Measurements from ENCODE around the gene POU5F1. TPM values are rescaled to one million over a fixed set of nuclear protein-coding genes. Genes with fewer than 3 reads are reported as not detected.

Gene POU5F1
- polyA plus RNA-seq, 2 donors, result 0.55 to 0.59 TPM

DNA sequence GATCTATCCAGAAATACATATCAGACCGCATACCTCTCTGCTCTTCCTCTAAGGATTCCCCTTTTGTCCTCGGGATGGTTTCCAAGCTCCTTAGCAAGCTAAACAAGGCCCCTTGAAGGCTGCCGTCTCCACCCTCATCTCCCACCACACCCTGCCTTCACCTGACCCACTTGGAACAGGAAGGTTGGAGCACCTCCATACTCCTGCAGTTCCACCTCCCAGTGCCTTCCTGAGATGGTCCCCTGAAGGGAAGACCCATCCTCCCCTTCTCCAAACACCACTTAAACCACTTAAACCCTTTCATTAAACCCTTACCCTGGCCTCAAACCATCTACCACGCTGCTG, 8.5 kb upstream of the POU5F1 start:
- H3K27me3 ChIP-seq (ENCODE audit: control insufficient read depth in 1 of 2, insufficient read depth in 2 of 2, low read length in 2 of 2), result no peaks in the 10 kb centered on the region
- no peak overlapping the region for H3K27ac ChIP-seq (ENCODE audit: low read depth in 2 of 2, low read length in 1 of 2)
- WGBS, 2 donors, result 58 to 73% methylated on average over 4 of the region's 4 CpGs
- H3K36me3 ChIP-seq (ENCODE audit: control insufficient read depth in 2 of 2, insufficient read depth in 2 of 2, low read length in 1 of 2), result peaks cover 0 to 5% of the 10 kb centered on the region in 2 donors
- peaks cover 0 to 5% of the 10 kb centered on the region in 2 donors for H3K4me1 ChIP-seq (ENCODE audit: control insufficient read depth in 2 of 2, insufficient read depth in 2 of 2, low read length in 1 of 2)
- H3K9me3 ChIP-seq (ENCODE audit: control insufficient read depth in 2 of 2, insufficient read depth in 1 of 2, low read depth in 1 of 2, low read length in 1 of 2), result no peaks in the 10 kb centered on the region
- no peak overlapping the region for H3K4me3 ChIP-seq (ENCODE audit: low read depth in 1 of 2, low read length in 2 of 2)

DNA sequence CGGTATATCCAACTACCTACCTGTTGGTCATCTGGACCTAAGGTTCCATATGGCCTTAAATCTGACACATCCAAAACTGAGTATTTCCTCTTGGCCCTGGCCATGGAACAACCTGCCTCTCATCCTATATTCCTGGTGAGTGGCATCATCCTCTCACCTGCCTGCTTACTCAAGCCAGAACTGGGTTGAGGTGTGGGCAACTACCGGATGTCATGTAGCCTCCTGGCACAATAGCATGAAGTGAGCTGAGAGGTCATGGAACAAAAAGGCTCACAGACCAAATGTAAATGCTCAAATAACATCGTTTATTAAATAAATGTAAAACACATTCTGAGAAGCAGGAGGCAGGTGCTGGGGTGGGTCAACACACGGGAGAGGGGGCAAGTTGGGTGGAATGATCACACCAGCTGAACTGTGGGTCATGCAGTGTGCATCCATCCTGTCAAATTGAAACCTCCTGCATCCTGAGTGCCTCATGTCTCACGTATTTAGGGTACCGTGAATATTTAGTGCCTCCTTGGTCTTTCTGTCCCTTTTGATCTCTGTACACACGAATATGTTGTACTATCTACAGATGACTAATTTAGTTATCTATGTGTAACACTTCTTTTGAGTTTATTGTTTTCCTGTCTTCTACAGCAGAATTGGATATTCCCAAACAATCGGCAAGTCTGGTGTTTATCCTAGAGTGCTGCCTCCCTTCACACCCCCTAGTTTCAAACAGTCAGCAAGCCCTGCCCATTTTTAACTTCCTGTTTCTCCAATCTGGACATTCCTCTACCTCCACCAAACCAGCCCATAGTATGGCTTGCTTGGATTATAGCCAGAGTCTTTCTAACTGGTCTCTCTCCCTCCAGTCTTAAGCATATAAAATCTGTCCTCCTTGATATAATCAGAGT, 7.9 kb upstream of the POU5F1 start:
- WGBS, 2 donors, result 55 to 67% methylated on average over 8 of the region's 8 CpGs
- H3K4me3 ChIP-seq (ENCODE audit: low read depth in 1 of 2, low read length in 2 of 2), result no peak overlapping the region
- H3K4me1 ChIP-seq (ENCODE audit: control insufficient read depth in 2 of 2, insufficient read depth in 2 of 2, low read length in 1 of 2), result peaks cover 0 to 5% of the 10 kb centered on the region in 2 donors
- H3K27me3 ChIP-seq (ENCODE audit: control insufficient read depth in 1 of 2, insufficient read depth in 2 of 2, low read length in 2 of 2), result no peaks in the 10 kb centered on the region
- no peak overlapping the region for H3K27ac ChIP-seq (ENCODE audit: low read depth in 2 of 2, low read length in 1 of 2)
- H3K36me3 ChIP-seq (ENCODE audit: control insufficient read depth in 2 of 2, insufficient read depth in 2 of 2, low read length in 1 of 2), result peaks cover 0 to 5% of the 10 kb centered on the region in 2 donors
- H3K9me3 ChIP-seq (ENCODE audit: control insufficient read depth in 2 of 2, insufficient read depth in 1 of 2, low read depth in 1 of 2, low read length in 1 of 2), result no peaks in the 10 kb centered on the region

DNA sequence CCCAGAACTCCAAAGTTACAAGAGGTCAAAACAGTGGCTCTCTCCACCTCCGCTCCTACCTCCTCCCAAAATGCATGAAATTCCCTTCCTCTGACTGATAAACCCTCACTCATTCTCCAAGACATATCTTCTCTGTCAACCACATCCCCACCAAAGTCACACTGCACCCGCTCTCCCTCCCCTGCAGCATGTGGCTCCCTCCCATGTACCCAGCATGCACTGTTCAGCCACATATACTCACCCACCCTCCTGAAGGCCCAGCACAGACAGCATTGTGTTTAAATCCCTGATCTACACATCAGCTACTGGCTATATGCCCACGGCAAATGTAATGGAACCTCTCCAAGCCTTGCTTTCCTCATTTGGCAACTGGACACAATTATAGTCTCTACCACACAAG, 5.5 kb upstream of the POU5F1 start:
- Histone ChIP-seq H3K4me1 (ENCODE audit: control insufficient read depth in 2 of 2, insufficient read depth in 2 of 2, low read length in 1 of 2) (peaks cover 0 to 5% of the 10 kb centered on the region in 2 donors), H3K27ac (ENCODE audit: low read depth in 2 of 2, low read length in 1 of 2) (no peak overlapping the region), H3K27me3 (ENCODE audit: control insufficient read depth in 1 of 2, insufficient read depth in 2 of 2, low read length in 2 of 2) (no peaks in the 10 kb centered on the region), H3K4me3 (ENCODE audit: low read depth in 1 of 2, low read length in 2 of 2) (no peak overlapping the region), H3K9me3 (ENCODE audit: control insufficient read depth in 2 of 2, insufficient read depth in 1 of 2, low read depth in 1 of 2, low read length in 1 of 2) (no peaks in the 10 kb centered on the region), H3K36me3 (ENCODE audit: control insufficient read depth in 2 of 2, insufficient read depth in 2 of 2, low read length in 1 of 2) (peaks cover 0 to 5% of the 10 kb centered on the region in 2 donors)
- WGBS, 2 donors, result 60 to 61% methylated on average over 3 of the region's 3 CpGs

DNA sequence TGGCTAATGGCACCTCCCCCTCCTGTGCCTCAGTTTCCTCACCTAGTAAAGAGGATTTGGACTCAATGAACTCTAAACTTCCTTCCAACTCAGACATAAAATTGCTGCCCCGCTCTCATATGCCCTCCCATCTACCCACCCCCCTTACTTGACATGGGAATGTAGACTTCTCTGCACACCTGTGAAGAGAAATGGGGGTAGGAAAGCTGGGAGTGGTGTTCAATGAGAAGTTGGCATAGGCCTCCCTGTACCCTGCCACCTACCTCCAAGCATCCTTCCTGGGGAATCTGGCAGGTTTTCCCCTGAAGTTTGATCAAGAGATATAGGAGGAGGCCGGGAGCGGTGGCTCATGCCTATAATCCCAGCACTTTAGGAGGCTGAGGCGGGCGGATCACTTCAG, 3.9 kb upstream of the POU5F1 start:
- 77 to 87% methylated on average over 4 to 5 of the region's 5 CpGs for WGBS, 2 donors
- H3K4me1 ChIP-seq (ENCODE audit: control insufficient read depth in 2 of 2, insufficient read depth in 2 of 2, low read length in 1 of 2), result peaks cover 0 to 5% of the 10 kb centered on the region in 2 donors
- no peak overlapping the region for H3K4me3 ChIP-seq (ENCODE audit: low read depth in 1 of 2, low read length in 2 of 2)

DNA sequence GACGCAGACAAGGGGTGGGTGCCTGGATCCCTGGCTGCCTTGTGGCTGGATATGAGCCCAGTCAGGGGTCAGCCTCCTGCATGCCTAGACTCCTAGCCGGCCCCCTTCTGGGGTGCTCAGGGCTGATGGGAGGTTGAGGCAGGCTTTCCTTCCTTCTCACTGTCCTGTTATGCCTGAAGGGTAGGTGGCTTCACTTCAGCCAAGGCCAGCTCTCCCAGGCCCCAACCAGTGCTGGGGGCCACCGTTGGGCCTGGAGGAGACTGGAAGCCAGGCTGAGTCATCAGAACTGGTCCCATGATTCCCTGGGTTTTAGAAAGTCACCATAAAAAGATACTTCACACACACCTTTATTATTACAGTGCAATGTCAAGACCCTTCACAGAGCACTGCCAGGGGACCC, 2.9 kb upstream of the POU5F1 start:
- Histone ChIP-seq H3K36me3 (ENCODE audit: control insufficient read depth in 2 of 2, insufficient read depth in 2 of 2, low read length in 1 of 2) (peaks cover 0 to 5% of the 10 kb centered on the region in 2 donors), H3K27ac (ENCODE audit: low read depth in 2 of 2, low read length in 1 of 2) (no peak overlapping the region), H3K27me3 (ENCODE audit: control insufficient read depth in 1 of 2, insufficient read depth in 2 of 2, low read length in 2 of 2) (no peaks in the 10 kb centered on the region), H3K9me3 (ENCODE audit: control insufficient read depth in 2 of 2, insufficient read depth in 1 of 2, low read depth in 1 of 2, low read length in 1 of 2) (no peaks in the 10 kb centered on the region), H3K4me1 (ENCODE audit: control insufficient read depth in 2 of 2, insufficient read depth in 2 of 2, low read length in 1 of 2) (peaks cover 0 to 2% of the 10 kb centered on the region in 2 donors), H3K4me3 (ENCODE audit: low read depth in 1 of 2, low read length in 2 of 2) (no peak overlapping the region)
- WGBS, 2 donors, result 66 to 68% methylated on average over 3 of the region's 3 CpGs

More for the DNA sequence above, 3.9 kb upstream of the POU5F1 start:
- Histone ChIP-seq H3K27ac (ENCODE audit: low read depth in 2 of 2, low read length in 1 of 2) (no peak overlapping the region), H3K36me3 (ENCODE audit: control insufficient read depth in 2 of 2, insufficient read depth in 2 of 2, low read length in 1 of 2) (peaks cover 0 to 5% of the 10 kb centered on the region in 2 donors), H3K9me3 (ENCODE audit: control insufficient read depth in 2 of 2, insufficient read depth in 1 of 2, low read depth in 1 of 2, low read length in 1 of 2) (no peaks in the 10 kb centered on the region), H3K27me3 (ENCODE audit: control insufficient read depth in 1 of 2, insufficient read depth in 2 of 2, low read length in 2 of 2) (no peaks in the 10 kb centered on the region)

DNA sequence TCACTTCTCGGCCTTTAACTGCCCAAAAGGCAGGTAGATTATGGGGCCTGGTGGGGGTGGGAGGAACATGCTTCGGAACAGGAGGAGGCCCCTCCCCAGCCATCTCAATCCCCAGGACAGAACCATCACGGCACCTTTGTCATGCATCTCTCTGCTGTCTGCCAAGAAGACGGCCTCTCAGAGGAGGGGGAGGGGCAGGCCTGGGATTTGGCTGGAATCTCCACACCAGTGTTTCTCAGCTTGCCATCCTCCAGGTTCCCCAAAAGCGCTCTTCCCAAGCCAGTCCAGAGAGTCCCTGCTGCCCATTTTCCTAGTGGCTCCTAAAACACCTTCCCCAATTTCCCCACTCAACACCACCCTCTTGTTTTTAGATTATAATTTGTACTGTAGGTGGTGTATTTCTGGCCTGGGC, 2.5 kb upstream of the POU5F1 start:
- no peaks in the 10 kb centered on the region for H3K27me3 ChIP-seq (ENCODE audit: control insufficient read depth in 1 of 2, insufficient read depth in 2 of 2, low read length in 2 of 2)
- WGBS, 2 donors, result 65 to 78% methylated on average over 5 of the region's 5 CpGs
- H3K27ac ChIP-seq (ENCODE audit: low read depth in 2 of 2, low read length in 1 of 2), result no peak overlapping the region
- peaks cover 0 to 5% of the 10 kb centered on the region in 2 donors for H3K36me3 ChIP-seq (ENCODE audit: control insufficient read depth in 2 of 2, insufficient read depth in 2 of 2, low read length in 1 of 2)
- no peaks in the 10 kb centered on the region for H3K9me3 ChIP-seq (ENCODE audit: control insufficient read depth in 2 of 2, insufficient read depth in 1 of 2, low read depth in 1 of 2, low read length in 1 of 2)
- peaks cover 0 to 2% of the 10 kb centered on the region in 2 donors for H3K4me1 ChIP-seq (ENCODE audit: control insufficient read depth in 2 of 2, insufficient read depth in 2 of 2, low read length in 1 of 2)
- no peak overlapping the region for H3K4me3 ChIP-seq (ENCODE audit: low read depth in 1 of 2, low read length in 2 of 2)

DNA sequence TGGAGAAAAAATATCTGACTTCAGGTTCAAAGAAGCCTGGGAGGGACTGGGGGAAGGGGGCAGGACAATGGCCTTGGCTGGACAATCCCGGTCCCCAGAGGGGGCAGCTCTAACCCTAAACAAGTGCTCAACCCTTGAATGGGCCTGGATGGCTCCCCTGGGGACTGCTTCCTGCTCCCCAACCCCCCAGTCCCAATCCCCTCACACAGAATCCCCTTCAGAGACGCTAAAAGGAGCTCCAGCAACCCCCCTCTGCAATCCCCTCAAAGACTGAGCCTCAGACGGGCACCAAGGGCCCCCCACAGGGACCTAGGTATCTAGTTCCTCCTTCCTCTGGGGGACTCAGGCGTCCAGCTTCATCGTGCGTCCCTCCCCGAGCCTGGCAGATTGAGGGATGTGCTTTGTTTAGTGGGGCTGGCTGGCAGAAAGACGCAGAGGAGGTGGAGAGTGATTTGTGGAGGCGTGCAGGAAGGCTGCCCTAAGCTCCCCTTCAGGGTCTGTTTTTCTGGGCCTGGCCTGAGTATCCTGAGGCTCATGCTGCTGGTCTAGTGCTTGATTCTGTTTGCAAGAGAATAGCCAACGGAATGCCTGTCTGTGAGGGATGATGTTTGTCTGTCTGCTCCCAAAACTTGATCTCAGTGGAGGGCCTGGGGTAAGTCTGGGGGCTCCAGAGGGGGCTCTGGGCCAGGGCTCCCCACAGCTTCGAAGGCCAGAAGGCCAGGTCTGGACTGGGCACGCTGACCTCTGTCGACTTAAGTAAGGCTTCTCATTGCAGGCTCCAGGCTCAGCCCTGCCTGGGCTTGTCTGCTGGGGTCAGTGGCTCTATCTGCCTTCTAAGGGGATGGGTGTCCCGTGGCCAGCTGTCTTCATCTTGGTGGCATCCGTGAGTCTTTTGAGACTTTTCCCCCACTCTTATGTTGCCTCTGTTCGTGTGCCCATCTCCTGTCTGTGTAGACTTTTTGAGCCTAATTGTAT, 1.7 kb upstream of the POU5F1 start:
- Histone ChIP-seq H3K27ac (ENCODE audit: low read depth in 2 of 2, low read length in 1 of 2) (no peak overlapping the region), H3K9me3 (ENCODE audit: control insufficient read depth in 2 of 2, insufficient read depth in 1 of 2, low read depth in 1 of 2, low read length in 1 of 2) (no peaks in the 10 kb centered on the region), H3K4me1 (ENCODE audit: control insufficient read depth in 2 of 2, insufficient read depth in 2 of 2, low read length in 1 of 2) (peaks cover 0 to 2% of the 10 kb centered on the region in 2 donors), H3K4me3 (ENCODE audit: low read depth in 1 of 2, low read length in 2 of 2) (no peak overlapping the region), H3K27me3 (ENCODE audit: control insufficient read depth in 1 of 2, insufficient read depth in 2 of 2, low read length in 2 of 2) (no peaks in the 10 kb centered on the region), H3K36me3 (ENCODE audit: control insufficient read depth in 2 of 2, insufficient read depth in 2 of 2, low read length in 1 of 2) (peaks cover 0 to 5% of the 10 kb centered on the region in 2 donors)
- WGBS, 2 donors, result 72 to 76% methylated on average over 16 of the region's 16 CpGs

DNA sequence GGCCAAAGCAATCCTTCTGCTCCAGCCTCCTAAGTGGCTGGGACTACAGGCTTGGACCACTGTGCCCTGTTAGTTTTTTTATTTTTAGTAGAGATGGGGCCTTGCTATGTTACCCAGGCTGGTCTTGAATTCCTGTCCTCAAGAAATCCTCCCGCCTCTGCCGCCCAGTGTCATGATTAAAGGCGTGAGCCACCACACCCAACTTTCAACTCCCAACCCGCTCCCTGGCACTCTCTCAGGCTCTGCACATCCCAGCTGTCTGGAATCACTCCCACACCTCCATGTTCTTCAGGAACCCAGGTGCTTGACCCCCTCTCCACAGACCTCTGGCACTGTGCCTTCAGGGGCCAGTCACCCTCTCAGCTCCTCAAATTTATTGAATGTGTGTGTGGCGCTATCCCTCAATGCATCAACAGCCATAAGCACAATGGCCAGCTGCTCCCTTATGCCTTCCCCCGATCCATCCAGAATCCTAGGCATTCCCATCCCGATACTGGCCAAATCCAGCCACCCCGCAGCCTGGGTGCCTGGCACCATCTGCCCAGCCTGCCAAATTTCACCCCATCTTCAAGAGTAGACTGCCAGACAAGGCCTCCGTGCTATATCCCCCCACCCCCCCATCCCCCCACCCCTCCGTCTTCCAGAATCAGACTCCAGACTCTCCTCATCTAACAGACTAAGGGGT, 647 bp upstream of the POU5F1 start:
- H3K4me1 ChIP-seq (ENCODE audit: control insufficient read depth in 2 of 2, insufficient read depth in 2 of 2, low read length in 1 of 2), result peaks cover 0 to 2% of the 10 kb centered on the region in 2 donors
- no peak overlapping the region for H3K4me3 ChIP-seq (ENCODE audit: low read depth in 1 of 2, low read length in 2 of 2)
- H3K36me3 ChIP-seq (ENCODE audit: control insufficient read depth in 2 of 2, insufficient read depth in 2 of 2, low read length in 1 of 2), result peaks cover 0 to 5% of the 10 kb centered on the region in 2 donors
- no peaks in the 10 kb centered on the region for H3K27me3 ChIP-seq (ENCODE audit: control insufficient read depth in 1 of 2, insufficient read depth in 2 of 2, low read length in 2 of 2)
- WGBS, 2 donors, result 82 to 86% methylated on average over 10 of the region's 10 CpGs
- no peak overlapping the region for H3K27ac ChIP-seq (ENCODE audit: low read depth in 2 of 2, low read length in 1 of 2)
- H3K9me3 ChIP-seq (ENCODE audit: control insufficient read depth in 2 of 2, insufficient read depth in 1 of 2, low read depth in 1 of 2, low read length in 1 of 2), result no peaks in the 10 kb centered on the region
